PC-9 (cell line): Measurements from ENCODE around the gene ADAT1.

ENCODE experiments used
- CTCF ChIP-seq: fragments of 200-600 bp; sonication (generic); conservative IDR thresholded peaks from 2 replicates; pipeline ENCODE4 v1.6.1; 2017; ENCODE audit warnings: mixed run types, antibody characterized with exemption, mild to moderate bottlenecking, moderate library complexity
- EZH2 ChIP-seq: fragments of 200-600 bp; sonication (generic); IDR thresholded peaks from 2 replicates; pipeline ENCODE4 v1.8.0; 2017; ENCODE audit warnings: antibody characterized with exemption, low read depth

GRCh38 chr16:75559564-75560372 lies 63.3 kb downstream of the ADAT1 start:
- no peak for TF ChIP-seq CTCF
- no peak for TF ChIP-seq EZH2
